22Rv1 (cell line): ENCODE results near the gene TBX15.

Experiments
- ZFX ChIP-seq: fragments of 450-650 bp; IDR thresholded peaks from 2 replicates; pipeline ENCODE4 v1.6.1; 2017; ENCODE audit warnings: antibody characterized with exemption, borderline replicate concordance
- TF ChIP-seq, protein P1 (sequence below): fragments of 450-650 bp; IDR thresholded peaks from 2 replicates; pipeline ENCODE4 v1.5.1; 2017; ENCODE audit warnings: mild to moderate bottlenecking

DNA sequence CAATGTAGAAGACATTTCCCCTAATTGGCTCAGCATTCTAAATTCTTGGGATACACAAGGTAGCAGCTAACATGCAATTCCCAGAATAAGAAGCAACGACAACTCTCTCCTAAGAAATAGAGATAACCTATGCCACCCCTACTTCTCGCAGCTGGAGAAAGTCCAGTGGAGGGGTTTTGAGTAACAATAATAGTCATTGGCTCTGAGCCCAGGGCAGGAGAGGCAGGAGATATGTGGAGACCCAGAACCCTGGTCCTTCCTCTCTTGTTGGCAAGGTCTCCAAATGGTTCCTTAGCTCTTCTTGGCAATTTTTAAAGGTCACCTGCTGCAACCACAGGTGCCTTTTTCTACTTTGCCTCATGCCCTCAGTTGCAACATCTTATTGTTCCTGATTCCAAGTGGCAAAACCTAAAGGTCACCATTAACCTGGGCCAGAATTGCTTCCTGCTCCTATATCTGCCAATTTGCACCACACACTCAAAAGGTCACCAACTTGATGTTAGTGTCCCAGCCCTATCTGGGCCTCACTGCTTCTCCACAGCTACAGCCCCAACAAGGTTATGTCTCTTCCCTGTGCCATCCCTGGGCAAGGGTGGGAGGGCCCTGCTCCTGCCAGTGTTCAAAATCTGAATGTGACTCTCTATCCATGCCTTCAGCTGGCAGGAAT is 36.7 kb downstream of the TBX15 start:
- TF ChIP-seq, protein P1, sequence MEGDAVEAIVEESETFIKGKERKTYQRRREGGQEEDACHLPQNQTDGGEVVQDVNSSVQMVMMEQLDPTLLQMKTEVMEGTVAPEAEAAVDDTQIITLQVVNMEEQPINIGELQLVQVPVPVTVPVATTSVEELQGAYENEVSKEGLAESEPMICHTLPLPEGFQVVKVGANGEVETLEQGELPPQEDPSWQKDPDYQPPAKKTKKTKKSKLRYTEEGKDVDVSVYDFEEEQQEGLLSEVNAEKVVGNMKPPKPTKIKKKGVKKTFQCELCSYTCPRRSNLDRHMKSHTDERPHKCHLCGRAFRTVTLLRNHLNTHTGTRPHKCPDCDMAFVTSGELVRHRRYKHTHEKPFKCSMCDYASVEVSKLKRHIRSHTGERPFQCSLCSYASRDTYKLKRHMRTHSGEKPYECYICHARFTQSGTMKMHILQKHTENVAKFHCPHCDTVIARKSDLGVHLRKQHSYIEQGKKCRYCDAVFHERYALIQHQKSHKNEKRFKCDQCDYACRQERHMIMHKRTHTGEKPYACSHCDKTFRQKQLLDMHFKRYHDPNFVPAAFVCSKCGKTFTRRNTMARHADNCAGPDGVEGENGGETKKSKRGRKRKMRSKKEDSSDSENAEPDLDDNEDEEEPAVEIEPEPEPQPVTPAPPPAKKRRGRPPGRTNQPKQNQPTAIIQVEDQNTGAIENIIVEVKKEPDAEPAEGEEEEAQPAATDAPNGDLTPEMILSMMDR: no peak
- no peak for TF ChIP-seq ZFX
